ENCODE measurements around the gene SPIRE1. TPM values are rescaled to one million over a fixed set of nuclear protein-coding genes. Genes with fewer than 3 reads are reported as not detected.

Gene SPIRE1
- total RNA-seq, 6 donors from 2014 or later: 33.9 to 76.7 (median 59.6) TPM

DNA sequence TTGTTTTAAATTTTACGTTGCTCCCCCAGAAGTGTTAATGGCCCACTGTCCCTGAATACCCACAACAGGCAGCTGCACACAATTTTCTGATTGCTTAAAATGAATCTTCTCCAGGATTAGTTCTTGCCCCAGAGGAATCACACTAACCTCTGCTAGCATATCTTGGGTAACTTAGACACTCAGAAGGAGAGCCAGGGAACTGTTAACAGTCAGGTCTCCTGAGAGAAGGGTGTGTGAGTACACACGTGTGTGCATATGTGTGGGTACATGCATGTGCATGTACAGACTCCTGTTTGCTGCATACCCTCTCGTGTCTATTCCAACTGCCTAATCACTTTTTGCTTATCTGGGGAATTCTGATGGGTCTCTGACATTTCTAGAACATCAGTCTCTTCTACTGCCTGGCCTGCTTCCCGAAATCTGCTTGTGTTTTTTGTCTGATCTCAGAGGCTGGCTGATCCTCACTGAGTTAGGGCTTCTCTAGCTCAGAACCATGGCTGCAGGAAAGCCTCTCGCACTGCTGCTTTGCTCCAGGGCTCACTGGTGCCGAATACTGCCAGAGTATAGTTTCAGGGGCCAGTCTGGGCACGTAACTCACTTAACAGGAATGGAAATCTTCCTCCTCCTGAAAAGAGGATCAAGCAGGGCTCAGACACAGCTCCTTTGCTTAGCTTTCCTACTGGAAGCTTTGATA, 187.4 kb downstream of the SPIRE1 start:
- H3K36me3 ChIP-seq: peaks cover 0 to 5% (median 0%) of the 10 kb centered on the region in 4 donors
- ATAC-seq (ENCODE audit: low FRiP score in 2 of 2) (peak in 1 of 2 donors; percentile 38), DNase-seq (no peak)
- TF ChIP-seq, protein P1, sequence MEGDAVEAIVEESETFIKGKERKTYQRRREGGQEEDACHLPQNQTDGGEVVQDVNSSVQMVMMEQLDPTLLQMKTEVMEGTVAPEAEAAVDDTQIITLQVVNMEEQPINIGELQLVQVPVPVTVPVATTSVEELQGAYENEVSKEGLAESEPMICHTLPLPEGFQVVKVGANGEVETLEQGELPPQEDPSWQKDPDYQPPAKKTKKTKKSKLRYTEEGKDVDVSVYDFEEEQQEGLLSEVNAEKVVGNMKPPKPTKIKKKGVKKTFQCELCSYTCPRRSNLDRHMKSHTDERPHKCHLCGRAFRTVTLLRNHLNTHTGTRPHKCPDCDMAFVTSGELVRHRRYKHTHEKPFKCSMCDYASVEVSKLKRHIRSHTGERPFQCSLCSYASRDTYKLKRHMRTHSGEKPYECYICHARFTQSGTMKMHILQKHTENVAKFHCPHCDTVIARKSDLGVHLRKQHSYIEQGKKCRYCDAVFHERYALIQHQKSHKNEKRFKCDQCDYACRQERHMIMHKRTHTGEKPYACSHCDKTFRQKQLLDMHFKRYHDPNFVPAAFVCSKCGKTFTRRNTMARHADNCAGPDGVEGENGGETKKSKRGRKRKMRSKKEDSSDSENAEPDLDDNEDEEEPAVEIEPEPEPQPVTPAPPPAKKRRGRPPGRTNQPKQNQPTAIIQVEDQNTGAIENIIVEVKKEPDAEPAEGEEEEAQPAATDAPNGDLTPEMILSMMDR (IDR thresholded peaks at IDR 0.05): no peak
- no peak for TF ChIP-seq POLR2A (IDR thresholded peaks at IDR 0.05)
- H3K4me1 ChIP-seq: no peaks in the 10 kb centered on the region
- H3K27me3 ChIP-seq: no peaks in the 10 kb centered on the region
- H3K9me3 ChIP-seq: no peaks in the 10 kb centered on the region
- H3K27ac ChIP-seq: no peak overlapping the region
- H3K4me3 ChIP-seq: no peak overlapping the region
- 83 to 96% methylated on average over 7 of the region's 7 CpGs for WGBS, 2 donors

DNA sequence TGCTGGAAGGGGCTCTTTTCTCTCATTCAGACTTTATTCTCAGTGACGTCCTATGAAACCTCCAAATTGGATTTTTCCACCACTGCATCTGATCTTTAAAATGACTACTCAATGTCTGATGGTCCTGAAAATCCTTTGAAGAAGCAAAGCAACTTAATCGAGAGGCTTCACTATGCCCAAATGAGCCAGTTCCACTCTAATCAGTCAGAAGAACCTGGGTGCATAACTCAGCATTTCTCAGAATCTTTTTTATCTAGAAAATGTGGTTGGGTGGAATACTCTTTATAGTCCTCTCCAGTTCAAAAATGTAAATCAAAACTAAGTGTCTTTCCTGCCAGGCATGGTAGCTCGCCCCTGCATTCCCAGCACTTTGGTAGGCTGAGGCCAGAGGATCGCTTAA, 189.5 kb downstream of the SPIRE1 start:
- Histone ChIP-seq H3K9me3 (no peaks in the 10 kb centered on the region), H3K27ac (no peak overlapping the region), H3K4me1 (no peaks in the 10 kb centered on the region), H3K27me3 (no peaks in the 10 kb centered on the region), H3K36me3 (peaks cover 0 to 5% (median 0%) of the 10 kb centered on the region in 4 donors), H3K4me3 (no peak overlapping the region)
- no peak for ATAC-seq (ENCODE audit: low FRiP score in 2 of 2)
- no peak for DNase-seq
- WGBS, 2 donors: 93 to 96% methylated on average over 4 of the region's 4 CpGs
- no peak for TF ChIP-seq POLR2AphosphoS5 (IDR thresholded peaks at IDR 0.05)
- no peak for TF ChIP-seq EP300 (IDR thresholded peaks at IDR 0.05)
- no peak for TF ChIP-seq POLR2A (IDR thresholded peaks at IDR 0.05)
- TF ChIP-seq, protein P1 (IDR thresholded peaks at IDR 0.05): no peak

DNA sequence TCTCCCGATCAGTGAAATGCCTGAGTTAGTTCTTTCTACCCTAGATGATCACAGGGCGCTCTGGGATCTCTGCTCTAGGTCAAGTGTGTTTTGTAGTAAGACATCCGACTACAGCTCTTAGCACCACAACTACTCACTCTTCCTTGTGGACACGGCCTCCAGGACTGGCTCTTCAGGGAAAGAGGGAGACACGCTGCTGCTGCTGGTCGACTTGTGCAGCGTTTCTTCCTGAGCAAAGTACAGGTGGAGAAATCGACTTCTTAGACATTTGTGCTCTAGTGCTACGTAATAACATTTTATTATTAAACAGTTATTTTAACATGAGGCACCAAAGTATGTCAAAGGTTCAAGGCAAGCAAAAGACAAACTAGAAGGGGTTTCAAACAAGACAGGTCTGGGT, 193.2 kb downstream of the SPIRE1 start:
- no peak for ATAC-seq (ENCODE audit: low FRiP score in 2 of 2)
- no peaks in the 10 kb centered on the region for H3K9me3 ChIP-seq
- no peak overlapping the region for H3K27ac ChIP-seq
- 92 to 93% methylated on average over 9 of the region's 9 CpGs for whole genome bisulfite sequencing, 2 donors
- TF ChIP-seq POLR2A (IDR thresholded peaks at IDR 0.05): no peak
- no peak for TF ChIP-seq EP300 (IDR thresholded peaks at IDR 0.05)
- TF ChIP-seq, protein P1 (IDR thresholded peaks at IDR 0.05): no peak
- TF ChIP-seq POLR2AphosphoS5 (IDR thresholded peaks at IDR 0.05): no peak
- H3K4me1 ChIP-seq: peaks cover 0 to 5% (median 0%) of the 10 kb centered on the region in 4 donors
- peaks cover 0 to 14% (median 7%) of the 10 kb centered on the region in 4 donors for H3K36me3 ChIP-seq
- no peaks in the 10 kb centered on the region for H3K27me3 ChIP-seq
- DNase-seq: no peak
- no peak overlapping the region for H3K4me3 ChIP-seq

DNA sequence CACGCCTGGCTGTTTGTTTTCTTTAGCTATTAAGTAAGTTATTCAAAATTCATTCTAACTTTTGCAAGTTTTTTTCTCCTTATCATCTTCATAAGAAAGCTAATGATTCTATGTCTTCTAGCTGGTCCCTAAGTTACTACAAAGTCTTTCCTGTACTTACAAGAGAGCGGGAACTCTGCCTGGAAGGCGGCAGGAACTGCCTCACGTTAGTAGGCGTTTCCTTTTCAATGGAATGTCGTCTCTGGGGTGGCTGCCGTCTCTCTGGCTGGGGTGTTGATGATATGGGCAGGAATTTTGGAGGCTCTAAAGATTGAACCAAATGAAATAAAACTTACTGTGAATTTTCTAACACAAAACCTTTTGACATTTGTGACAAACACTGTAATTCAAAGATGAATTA, 194.7 kb downstream of the SPIRE1 start:
- peaks cover 0 to 5% (median 0%) of the 10 kb centered on the region in 4 donors for H3K4me1 ChIP-seq
- ATAC-seq (ENCODE audit: low FRiP score in 2 of 2) (no peak), DNase-seq (no peak)
- WGBS, 2 donors: 55 to 81% methylated on average over 7 of the region's 7 CpGs
- no peak overlapping the region for H3K4me3 ChIP-seq
- TF ChIP-seq EP300 (IDR thresholded peaks at IDR 0.05) (no peak), POLR2AphosphoS5 (IDR thresholded peaks at IDR 0.05) (no peak), POLR2A (IDR thresholded peaks at IDR 0.05) (no peak)
- TF ChIP-seq, protein P1 (IDR thresholded peaks at IDR 0.05): no peak
- no peak overlapping the region for H3K27ac ChIP-seq
- no peaks in the 10 kb centered on the region for H3K9me3 ChIP-seq
- peaks cover 0 to 26% (median 11%) of the 10 kb centered on the region in 4 donors for H3K36me3 ChIP-seq
- H3K27me3 ChIP-seq: no peaks in the 10 kb centered on the region

DNA sequence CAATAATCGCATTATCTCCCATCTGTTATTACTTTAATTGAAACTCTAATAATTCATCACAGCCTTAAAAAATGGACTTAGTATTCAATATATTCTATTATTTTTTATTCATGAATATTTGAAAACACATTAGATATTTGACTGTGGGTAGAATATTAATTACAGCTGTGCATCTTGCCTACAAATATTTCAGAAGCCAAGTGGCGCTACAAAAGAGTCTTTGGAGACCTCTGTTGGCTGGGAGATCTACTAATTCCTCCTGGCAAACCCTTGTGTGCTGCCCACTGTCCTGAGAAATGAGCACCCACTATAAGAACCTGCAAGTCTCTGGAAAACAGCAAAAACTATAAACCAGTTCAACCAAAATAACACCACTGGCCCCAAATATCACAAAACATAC, 195.7 kb downstream of the SPIRE1 start:
- Histone ChIP-seq H3K9me3 (no peaks in the 10 kb centered on the region), H3K27me3 (no peaks in the 10 kb centered on the region), H3K27ac (no peak overlapping the region), H3K36me3 (peaks cover 0 to 28% (median 11%) of the 10 kb centered on the region in 4 donors), H3K4me3 (no peak overlapping the region), H3K4me1 (peaks cover 0 to 5% (median 0%) of the 10 kb centered on the region in 4 donors)
- 96 to 100% methylated on average over 2 of the region's 2 CpGs for WGBS, 2 donors
- no peak for TF ChIP-seq POLR2A (IDR thresholded peaks at IDR 0.05)
- TF ChIP-seq EP300 (IDR thresholded peaks at IDR 0.05): no peak
- TF ChIP-seq, protein P1 (IDR thresholded peaks at IDR 0.05): no peak
- TF ChIP-seq POLR2AphosphoS5 (IDR thresholded peaks at IDR 0.05): no peak
- ATAC-seq (ENCODE audit: low FRiP score in 2 of 2) (no peak), DNase-seq (no peak)
